ENCODE data around the gene RAMP3.

Gene RAMP3

DNA sequence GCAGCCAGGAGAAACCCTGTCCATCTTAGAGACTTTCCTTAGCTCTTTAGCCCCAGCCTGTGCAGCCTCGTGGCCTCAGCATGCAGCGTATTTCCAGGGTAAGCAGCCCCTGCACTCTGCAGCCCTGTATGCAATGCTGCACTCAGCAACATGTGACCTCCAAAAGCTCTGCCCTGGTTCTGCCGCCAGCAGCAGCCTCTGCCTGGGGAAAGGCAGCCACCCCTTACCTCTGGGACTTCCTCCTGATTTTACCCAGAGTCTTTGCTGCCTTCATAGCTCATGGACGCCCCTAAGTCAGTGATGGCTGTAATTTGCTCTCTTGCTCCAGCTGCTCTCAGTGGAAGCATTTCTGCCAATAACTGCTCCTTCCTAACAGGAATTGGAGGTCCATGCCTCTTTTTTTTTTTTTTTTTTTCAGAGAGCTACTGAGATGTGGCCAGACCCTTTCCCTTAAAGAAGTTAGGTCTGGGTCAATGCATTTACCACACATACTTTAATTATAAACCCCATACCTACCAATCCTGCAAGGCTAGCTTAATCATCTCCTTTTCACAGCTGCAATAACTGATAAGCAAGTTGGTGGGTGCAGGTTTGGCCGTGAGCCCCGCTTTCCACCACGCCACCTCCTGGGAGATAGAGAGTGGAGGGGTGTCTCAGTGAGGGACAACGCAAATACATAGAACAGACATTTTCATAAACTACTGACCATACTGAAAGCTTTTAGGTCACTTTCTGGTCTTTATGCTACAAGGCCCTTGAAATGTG is 71.7 kb downstream of the RAMP3 start:
- intact Hi-C loops (cut with DNase I; ENCODE audit: low total_unique reads): no loop called here
- no peak for DNase-seq
- Histone ChIP-seq H3K27me3 (peaks cover 0 to 27% of the 10 kb centered on the region in 2 donors), H3K9me3 (no peaks in the 10 kb centered on the region), H3K4me1 (no peaks in the 10 kb centered on the region), H3K27ac (no peak overlapping the region), H3K36me3 (no peaks in the 10 kb centered on the region), H3K4me3 (no peak overlapping the region)
- TF ChIP-seq, protein P1, sequence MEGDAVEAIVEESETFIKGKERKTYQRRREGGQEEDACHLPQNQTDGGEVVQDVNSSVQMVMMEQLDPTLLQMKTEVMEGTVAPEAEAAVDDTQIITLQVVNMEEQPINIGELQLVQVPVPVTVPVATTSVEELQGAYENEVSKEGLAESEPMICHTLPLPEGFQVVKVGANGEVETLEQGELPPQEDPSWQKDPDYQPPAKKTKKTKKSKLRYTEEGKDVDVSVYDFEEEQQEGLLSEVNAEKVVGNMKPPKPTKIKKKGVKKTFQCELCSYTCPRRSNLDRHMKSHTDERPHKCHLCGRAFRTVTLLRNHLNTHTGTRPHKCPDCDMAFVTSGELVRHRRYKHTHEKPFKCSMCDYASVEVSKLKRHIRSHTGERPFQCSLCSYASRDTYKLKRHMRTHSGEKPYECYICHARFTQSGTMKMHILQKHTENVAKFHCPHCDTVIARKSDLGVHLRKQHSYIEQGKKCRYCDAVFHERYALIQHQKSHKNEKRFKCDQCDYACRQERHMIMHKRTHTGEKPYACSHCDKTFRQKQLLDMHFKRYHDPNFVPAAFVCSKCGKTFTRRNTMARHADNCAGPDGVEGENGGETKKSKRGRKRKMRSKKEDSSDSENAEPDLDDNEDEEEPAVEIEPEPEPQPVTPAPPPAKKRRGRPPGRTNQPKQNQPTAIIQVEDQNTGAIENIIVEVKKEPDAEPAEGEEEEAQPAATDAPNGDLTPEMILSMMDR (IDR thresholded peaks at IDR 0.05): no peak

- TF ChIP-seq, protein P1 (IDR thresholded peaks at IDR 0.05): no peak
- Histone ChIP-seq H3K36me3 (no peaks in the 10 kb centered on the region), H3K27me3 (peaks cover 0 to 21% of the 10 kb centered on the region in 2 donors), H3K9me3 (no peaks in the 10 kb centered on the region), H3K27ac (no peak overlapping the region), H3K4me3 (no peak overlapping the region), H3K4me1 (no peaks in the 10 kb centered on the region)
- DNase-seq: no peak
- intact Hi-C loops (cut with DNase I; ENCODE audit: low total_unique reads): no loop called here
Measured at GRCh38 chr7:45230083-45230482, 72.5 kb downstream of the RAMP3 start.

DNA sequence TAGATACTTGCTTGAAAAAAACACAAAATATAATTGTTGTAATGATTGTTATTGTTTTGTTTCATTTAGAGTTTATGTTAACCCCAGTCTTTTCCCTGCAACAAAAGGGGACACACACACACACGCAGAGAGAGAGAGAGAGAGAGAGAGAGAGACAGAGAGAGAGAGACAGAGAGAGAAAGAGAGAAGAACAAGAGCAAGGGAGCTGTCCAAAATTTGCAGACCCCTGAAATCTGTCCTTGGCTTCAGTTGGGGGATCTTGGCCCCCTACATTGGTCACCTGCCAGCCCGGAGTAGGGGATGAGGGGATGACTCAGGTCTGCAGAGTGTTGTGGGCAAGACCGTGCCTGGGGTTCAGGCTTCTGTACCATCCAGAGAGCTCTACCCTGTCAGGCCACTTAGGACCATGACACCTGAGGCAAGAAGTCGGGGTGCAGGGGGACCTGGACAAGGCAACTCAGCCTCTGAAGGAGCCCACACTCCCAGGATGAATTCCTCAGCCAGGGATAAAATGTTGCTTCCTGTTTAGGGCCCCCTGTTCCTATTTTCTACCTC is 73.1 kb downstream of the RAMP3 start:
- Histone ChIP-seq H3K27ac (no peak overlapping the region), H3K4me1 (no peaks in the 10 kb centered on the region), H3K36me3 (no peaks in the 10 kb centered on the region), H3K27me3 (peaks cover 0 to 19% of the 10 kb centered on the region in 2 donors), H3K4me3 (no peak overlapping the region), H3K9me3 (no peaks in the 10 kb centered on the region)
- TF ChIP-seq, protein P1 (IDR thresholded peaks at IDR 0.05): no peak
- no peak for DNase-seq
- intact Hi-C loops (cut with DNase I; ENCODE audit: low total_unique reads): no loop called here

DNA sequence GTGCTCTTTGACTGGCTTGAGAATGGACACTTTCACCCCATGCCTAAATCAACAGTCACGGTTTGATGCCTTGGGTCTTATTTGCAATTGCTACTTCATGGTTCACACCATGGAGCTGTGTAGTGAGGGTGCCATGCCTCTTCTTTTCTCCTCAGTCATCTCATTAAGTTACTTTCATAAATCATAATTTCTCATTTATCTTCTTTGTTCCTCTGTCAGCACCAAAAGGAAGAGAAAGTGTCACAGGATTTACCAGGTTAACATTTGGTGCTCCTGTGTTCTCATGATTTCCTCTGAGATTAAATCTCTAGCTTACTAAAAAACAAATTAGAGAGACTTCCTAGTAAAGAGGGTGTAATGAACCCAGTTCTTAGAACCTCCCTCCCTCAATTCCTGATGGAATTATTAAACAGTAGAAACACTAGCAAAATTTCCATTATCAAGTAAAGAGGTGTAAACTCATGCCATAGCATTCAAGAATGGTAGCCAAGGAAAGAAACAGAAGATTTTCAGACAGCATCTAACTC is 75.7 kb downstream of the RAMP3 start:
- TF ChIP-seq, protein P1 (IDR thresholded peaks at IDR 0.05): no peak
- no peaks in the 10 kb centered on the region for H3K36me3 ChIP-seq
- no peaks in the 10 kb centered on the region for H3K4me1 ChIP-seq
- peaks cover 0 to 7% of the 10 kb centered on the region in 2 donors for H3K27me3 ChIP-seq
- no peak overlapping the region for H3K27ac ChIP-seq
- intact Hi-C loops (cut with DNase I; ENCODE audit: low total_unique reads): no loop called here
- no peaks in the 10 kb centered on the region for H3K9me3 ChIP-seq
- no peak for DNase-seq
- no peak overlapping the region for H3K4me3 ChIP-seq
